HEK293T (cell line): ENCODE results near the gene MYO5B.

ENCODE experiments used
- FOXM1 ChIP-seq: fragments of 450-650 bp; IDR thresholded peaks from 2 replicates; pipeline ENCODE4 v1.6.1; 2017; ENCODE audit warnings: mild to moderate bottlenecking, borderline replicate concordance
- LEF1 ChIP-seq: fragments of 450-650 bp; IDR thresholded peaks from 2 replicates; pipeline ENCODE4 v1.6.1; 2017; ENCODE audit warnings: mild to moderate bottlenecking, borderline replicate concordance
- ZNF384 ChIP-seq: fragments of 450-650 bp; IDR thresholded peaks from 2 replicates; pipeline ENCODE4 v1.6.1; 2016

- TF ChIP-seq FOXM1, result no peak
- no peak for TF ChIP-seq LEF1
- TF ChIP-seq ZNF384, result no peak
Observed at GRCh38 chr18:49794743-49795142, 400.2 kb downstream of the MYO5B start.
